Measurements from ENCODE around the gene CLASRP.
A peak's percentile ranks its signal among the peaks of the same experiment; 100 is the strongest.

Gene CLASRP

GRCh38 chr19:45079911-45080370 lies 41.1 kb downstream of the CLASRP start:
- Histone ChIP-seq H3K36me3 (ENCODE audit: control insufficient read depth, low read length) (peaks cover 57% of the 10 kb centered on the region), H3K27ac (ENCODE audit: low read depth, low read length) (peak overlapping the region; percentile 81), H3K4me2 (ENCODE audit: low read length) (peak overlapping the region; percentile 83), H3K9me2 (replicated peaks; ENCODE audit: control insufficient read depth, low read length) (no peaks in the 10 kb centered on the region), H3K9me3 (ENCODE audit: control insufficient read depth, insufficient read depth, low read length) (no peaks in the 10 kb centered on the region), H4K20me1 (ENCODE audit: control insufficient read depth, insufficient read depth, low read depth, low read length) (peaks cover 9% of the 10 kb centered on the region), H3K4me3 (ENCODE audit: low read length) (peak overlapping the region; percentile 91), H3F3A (ENCODE audit: control insufficient read depth, insufficient read depth) (peaks cover 16% of the 10 kb centered on the region), H3K27me3 (ENCODE audit: control insufficient read depth, low read length) (no peaks in the 10 kb centered on the region), H3K79me2 (ENCODE audit: control insufficient read depth, low read length) (peaks cover 88% of the 10 kb centered on the region), H3K4me1 (ENCODE audit: control insufficient read depth, low read length) (peaks cover 53% of the 10 kb centered on the region)
- no peak for TF ChIP-seq EZH2phosphoT487 (IDR thresholded peaks at IDR 0.05; ENCODE audit: borderline replicate concordance, low read length)
- TF ChIP-seq, protein P1, sequence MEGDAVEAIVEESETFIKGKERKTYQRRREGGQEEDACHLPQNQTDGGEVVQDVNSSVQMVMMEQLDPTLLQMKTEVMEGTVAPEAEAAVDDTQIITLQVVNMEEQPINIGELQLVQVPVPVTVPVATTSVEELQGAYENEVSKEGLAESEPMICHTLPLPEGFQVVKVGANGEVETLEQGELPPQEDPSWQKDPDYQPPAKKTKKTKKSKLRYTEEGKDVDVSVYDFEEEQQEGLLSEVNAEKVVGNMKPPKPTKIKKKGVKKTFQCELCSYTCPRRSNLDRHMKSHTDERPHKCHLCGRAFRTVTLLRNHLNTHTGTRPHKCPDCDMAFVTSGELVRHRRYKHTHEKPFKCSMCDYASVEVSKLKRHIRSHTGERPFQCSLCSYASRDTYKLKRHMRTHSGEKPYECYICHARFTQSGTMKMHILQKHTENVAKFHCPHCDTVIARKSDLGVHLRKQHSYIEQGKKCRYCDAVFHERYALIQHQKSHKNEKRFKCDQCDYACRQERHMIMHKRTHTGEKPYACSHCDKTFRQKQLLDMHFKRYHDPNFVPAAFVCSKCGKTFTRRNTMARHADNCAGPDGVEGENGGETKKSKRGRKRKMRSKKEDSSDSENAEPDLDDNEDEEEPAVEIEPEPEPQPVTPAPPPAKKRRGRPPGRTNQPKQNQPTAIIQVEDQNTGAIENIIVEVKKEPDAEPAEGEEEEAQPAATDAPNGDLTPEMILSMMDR (IDR thresholded peaks at IDR 0.05; ENCODE audit: low read depth, low read length, poor library complexity, severe bottlenecking): no peak

DNA sequence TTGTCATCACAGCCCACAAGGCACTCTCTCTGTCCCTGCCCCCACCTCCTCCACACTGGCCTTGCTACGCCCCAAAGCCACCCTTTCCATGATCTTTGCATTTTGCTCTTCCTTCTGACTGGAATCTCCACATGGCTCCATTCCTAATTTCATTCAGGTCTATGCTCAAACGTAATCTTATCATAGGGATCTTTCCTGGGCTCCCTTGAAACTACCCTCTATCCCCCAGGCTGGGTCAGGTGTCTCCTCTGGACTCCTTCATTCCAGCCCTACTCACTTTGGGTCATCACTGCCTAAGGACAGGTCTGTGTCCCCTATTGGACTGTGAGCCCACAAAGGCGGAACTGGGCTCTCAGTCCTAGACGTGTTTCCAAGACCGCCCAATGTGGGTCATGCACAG lies 43.3 kb downstream of the CLASRP start:
- H3K79me2 ChIP-seq (ENCODE audit: control insufficient read depth, low read length): peaks cover 88% of the 10 kb centered on the region
- H3K36me3 ChIP-seq (ENCODE audit: control insufficient read depth, low read length): peaks cover 62% of the 10 kb centered on the region

GRCh38 chr19:45086480-45086879 lies 47.6 kb downstream of the CLASRP start:
- peaks cover 70% of the 10 kb centered on the region for H3K36me3 ChIP-seq (ENCODE audit: control insufficient read depth, low read length)
- H3F3A ChIP-seq (ENCODE audit: control insufficient read depth, insufficient read depth): peaks cover 19% of the 10 kb centered on the region

More for the DNA sequence above, 43.3 kb downstream of the CLASRP start:
- Histone ChIP-seq H4K20me1 (ENCODE audit: control insufficient read depth, insufficient read depth, low read depth, low read length) (peaks cover 8% of the 10 kb centered on the region), H3K4me2 (ENCODE audit: low read length) (peak overlapping the region; percentile 83), H3K9me2 (replicated peaks; ENCODE audit: control insufficient read depth, low read length) (no peaks in the 10 kb centered on the region), H3K4me1 (ENCODE audit: control insufficient read depth, low read length) (peaks cover 44% of the 10 kb centered on the region), H3K27me3 (ENCODE audit: control insufficient read depth, low read length) (no peaks in the 10 kb centered on the region), H3F3A (ENCODE audit: control insufficient read depth, insufficient read depth) (peaks cover 10% of the 10 kb centered on the region), H3K9me3 (ENCODE audit: control insufficient read depth, insufficient read depth, low read length) (no peaks in the 10 kb centered on the region), H3K4me3 (ENCODE audit: low read length) (no peak overlapping the region), H3K27ac (ENCODE audit: low read depth, low read length) (no peak overlapping the region)
- TF ChIP-seq EZH2phosphoT487 (IDR thresholded peaks at IDR 0.05; ENCODE audit: borderline replicate concordance, low read length): no peak
- TF ChIP-seq, protein P1 (IDR thresholded peaks at IDR 0.05; ENCODE audit: low read depth, low read length, poor library complexity, severe bottlenecking): no peak

More at GRCh38 chr19:45086480-45086879, 47.6 kb downstream of the CLASRP start:
- no peaks in the 10 kb centered on the region for H3K9me3 ChIP-seq (ENCODE audit: control insufficient read depth, insufficient read depth, low read length)
- no peaks in the 10 kb centered on the region for H3K27me3 ChIP-seq (ENCODE audit: control insufficient read depth, low read length)
- no peak overlapping the region for H3K27ac ChIP-seq (ENCODE audit: low read depth, low read length)
- H4K20me1 ChIP-seq (ENCODE audit: control insufficient read depth, insufficient read depth, low read depth, low read length): peaks cover 5% of the 10 kb centered on the region; the same call in 1 of the 2 replicates
- H3K4me1 ChIP-seq (ENCODE audit: control insufficient read depth, low read length): peaks cover 18% of the 10 kb centered on the region
- H3K4me2 ChIP-seq (ENCODE audit: low read length): no peak overlapping the region
- H3K79me2 ChIP-seq (ENCODE audit: control insufficient read depth, low read length): peaks cover 67% of the 10 kb centered on the region
- TF ChIP-seq EZH2phosphoT487 (IDR thresholded peaks at IDR 0.05; ENCODE audit: borderline replicate concordance, low read length): no peak
- TF ChIP-seq, protein P1 (IDR thresholded peaks at IDR 0.05; ENCODE audit: low read depth, low read length, poor library complexity, severe bottlenecking): no peak
- H3K4me3 ChIP-seq (ENCODE audit: low read length): no peak overlapping the region
- no peaks in the 10 kb centered on the region for H3K9me2 ChIP-seq (replicated peaks; ENCODE audit: control insufficient read depth, low read length)
